Measurements from ENCODE around the gene NDUFB4.

DNA sequence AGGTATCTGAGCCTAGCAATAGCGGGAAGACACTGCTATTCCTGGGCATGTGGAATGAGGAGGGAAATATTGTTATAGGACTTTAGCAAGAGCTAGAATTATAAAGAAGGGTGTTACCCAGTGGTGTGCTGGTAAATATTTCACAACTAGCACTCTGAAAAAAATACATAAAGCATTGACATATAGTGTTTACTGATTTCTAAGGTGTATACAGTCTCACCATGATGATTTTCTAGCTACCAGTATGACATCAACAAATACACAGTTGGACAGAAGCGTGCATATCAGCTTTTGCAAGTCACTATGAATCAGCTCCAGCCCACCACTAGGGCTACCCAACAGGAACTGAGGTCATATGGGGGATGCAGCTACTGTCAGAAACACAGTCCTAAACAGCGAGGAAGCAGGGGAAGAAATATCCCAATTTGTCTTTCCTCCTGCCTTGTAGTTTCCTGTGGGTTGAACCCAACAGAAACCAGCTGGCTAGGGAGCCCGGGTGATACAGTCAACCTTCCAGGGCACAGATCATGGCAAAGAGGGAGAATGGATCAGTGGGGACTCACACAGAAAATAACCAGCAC is 46.3 kb downstream of the NDUFB4 start:
- TF ChIP-seq POLR2A (IDR thresholded peaks at IDR 0.05): no peak
- TF ChIP-seq, protein P1, sequence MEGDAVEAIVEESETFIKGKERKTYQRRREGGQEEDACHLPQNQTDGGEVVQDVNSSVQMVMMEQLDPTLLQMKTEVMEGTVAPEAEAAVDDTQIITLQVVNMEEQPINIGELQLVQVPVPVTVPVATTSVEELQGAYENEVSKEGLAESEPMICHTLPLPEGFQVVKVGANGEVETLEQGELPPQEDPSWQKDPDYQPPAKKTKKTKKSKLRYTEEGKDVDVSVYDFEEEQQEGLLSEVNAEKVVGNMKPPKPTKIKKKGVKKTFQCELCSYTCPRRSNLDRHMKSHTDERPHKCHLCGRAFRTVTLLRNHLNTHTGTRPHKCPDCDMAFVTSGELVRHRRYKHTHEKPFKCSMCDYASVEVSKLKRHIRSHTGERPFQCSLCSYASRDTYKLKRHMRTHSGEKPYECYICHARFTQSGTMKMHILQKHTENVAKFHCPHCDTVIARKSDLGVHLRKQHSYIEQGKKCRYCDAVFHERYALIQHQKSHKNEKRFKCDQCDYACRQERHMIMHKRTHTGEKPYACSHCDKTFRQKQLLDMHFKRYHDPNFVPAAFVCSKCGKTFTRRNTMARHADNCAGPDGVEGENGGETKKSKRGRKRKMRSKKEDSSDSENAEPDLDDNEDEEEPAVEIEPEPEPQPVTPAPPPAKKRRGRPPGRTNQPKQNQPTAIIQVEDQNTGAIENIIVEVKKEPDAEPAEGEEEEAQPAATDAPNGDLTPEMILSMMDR (IDR thresholded peaks at IDR 0.05): no peak
- no peak for TF ChIP-seq EP300 (IDR thresholded peaks at IDR 0.05)
